HG02678 (cell line): ENCODE measurements around the gene NDOR1.
A peak's percentile ranks its signal among the peaks of the same experiment; 100 is the strongest.

Source experiments
- ATAC-seq: cut with Tn5 transposase; IDR thresholded peaks from one replicate; pipeline ENCODE4 v1.9.1; 2021; ENCODE audit warnings: mild to moderate bottlenecking, moderate library complexity; ENCODE audit not compliant: unreplicated experiment

The NDOR1 gene

GRCh38 chr9:137180491-137180890, 25.0 kb upstream of the NDOR1 start:
- no peak for ATAC-seq

GRCh38 chr9:137181680-137182079, 23.8 kb upstream of the NDOR1 start:
- ATAC-seq, result no peak

- no peak for ATAC-seq
These were observed 22.7 kb upstream of the NDOR1 start for GRCh38 chr9:137182836-137183235.

GRCh38 chr9:137183980-137184595, 21.4 kb upstream of the NDOR1 start:
- no peak for ATAC-seq

GRCh38 chr9:137184881-137185660, 20.4 kb upstream of the NDOR1 start:
- no peak for ATAC-seq

GRCh38 chr9:137185921-137186320, 19.6 kb upstream of the NDOR1 start:
- no peak for ATAC-seq

DNA sequence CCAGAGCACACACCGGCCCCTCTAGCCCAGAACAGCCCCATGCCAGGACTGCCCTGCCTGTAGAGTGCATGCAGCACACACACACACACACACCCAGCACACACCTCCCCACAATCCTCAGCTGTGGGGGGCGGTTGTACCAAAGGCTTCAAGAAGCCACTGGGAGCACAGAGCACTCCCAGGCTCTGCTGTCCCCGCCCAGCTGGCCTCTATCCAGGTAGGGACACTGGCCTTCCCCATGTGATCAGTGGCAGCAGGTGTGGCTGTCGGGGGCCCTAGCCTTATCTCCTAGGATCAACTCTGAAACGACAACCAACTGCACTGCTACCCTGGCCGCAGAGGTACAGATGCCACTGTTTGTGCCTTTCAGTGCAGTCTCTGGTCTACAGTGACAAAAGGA, 19.1 kb upstream of the NDOR1 start:
- ATAC-seq, result no peak

DNA sequence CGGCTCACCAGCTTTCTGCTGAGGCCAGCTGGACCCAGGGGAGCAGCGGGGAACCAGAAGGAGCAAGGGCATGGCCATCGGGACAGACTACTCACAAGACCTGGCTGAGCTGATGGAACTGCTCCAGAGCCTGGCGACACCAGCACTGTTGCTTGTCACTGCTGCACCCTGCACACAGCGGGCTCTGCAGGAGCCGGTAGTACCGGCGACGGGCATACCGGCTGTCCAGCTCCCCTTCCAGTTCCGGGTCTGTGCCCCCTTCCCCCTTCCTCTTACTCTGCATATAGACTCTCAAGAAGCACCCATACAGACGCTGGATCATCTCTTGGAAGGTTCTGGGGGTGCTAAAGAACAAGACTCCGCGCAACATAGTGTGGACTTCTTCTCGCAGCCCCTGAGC, 18.1 kb upstream of the NDOR1 start:
- no peak for ATAC-seq

DNA sequence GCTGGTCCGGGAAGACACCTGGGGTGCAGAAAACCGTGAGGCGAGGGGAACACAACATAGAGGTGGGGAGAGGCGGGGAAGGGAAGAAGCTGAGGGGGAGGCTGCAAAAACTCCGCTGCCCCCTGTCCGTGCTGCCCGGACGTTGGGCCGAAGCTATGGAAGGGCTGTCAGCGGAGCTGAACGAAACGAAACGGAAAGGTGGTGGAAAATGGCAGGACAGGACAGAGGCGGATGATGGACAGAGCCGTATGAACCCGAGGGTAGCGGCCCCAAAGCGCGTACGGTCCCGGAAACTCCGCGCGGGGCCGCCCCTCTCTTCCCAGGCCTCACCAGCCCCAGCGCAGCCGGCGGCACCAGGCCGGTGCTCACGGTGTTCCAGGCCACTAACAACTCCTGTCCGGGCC, 17.4 kb upstream of the NDOR1 start:
- ATAC-seq, result no peak

DNA sequence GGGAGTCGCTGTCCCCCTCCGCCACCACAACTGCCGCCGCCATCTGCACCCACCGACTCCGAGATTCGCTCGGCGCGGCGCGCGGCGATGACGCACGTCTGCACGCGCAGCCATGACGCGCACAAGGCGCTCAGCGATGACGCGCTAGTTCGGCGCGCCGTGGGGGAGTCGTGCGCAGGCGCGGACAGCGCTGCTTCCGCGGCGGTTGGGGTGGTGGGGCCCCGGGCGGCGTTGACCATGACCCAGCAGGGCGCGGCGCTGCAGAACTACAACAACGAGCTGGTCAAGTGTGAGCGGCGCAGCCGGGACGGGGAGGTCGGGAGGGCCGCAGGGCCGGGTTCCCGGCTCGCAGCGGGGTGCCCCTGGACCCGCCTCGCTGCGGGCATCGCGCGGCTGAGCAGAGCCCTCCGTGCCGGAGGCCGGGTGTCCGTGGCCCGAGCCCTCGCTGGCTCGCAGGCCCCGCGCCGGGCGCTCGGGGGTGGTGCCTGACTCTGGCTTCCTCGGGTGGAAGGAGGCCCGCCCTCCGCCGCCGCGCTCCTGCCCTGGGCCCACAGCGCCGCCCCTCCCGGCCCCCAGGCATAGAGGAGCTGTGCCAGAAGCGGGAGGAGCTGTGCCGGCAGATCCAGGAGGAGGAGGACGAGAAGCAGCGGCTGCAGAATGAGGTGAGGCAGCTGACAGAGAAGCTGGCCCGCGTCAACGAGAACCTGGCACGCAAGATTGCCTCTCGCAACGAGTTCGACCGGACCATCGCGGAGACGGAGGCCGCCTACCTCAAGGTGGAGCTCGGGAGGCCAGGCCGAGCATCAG, 16.8 kb upstream of the NDOR1 start, which contains the start of the genes ANAPC2 and SSNA1:
TSS of gene ANAPC2 (minus strand) at position 71 of the 807 bp plus-strand sequence. CDS start at position 43, 28 bp downstream.
TSS of gene SSNA1 (plus strand) at position 187 of the 807 bp plus-strand sequence. CDS start at position 238, 51 bp downstream.
- peak; percentile 77 for ATAC-seq

DNA sequence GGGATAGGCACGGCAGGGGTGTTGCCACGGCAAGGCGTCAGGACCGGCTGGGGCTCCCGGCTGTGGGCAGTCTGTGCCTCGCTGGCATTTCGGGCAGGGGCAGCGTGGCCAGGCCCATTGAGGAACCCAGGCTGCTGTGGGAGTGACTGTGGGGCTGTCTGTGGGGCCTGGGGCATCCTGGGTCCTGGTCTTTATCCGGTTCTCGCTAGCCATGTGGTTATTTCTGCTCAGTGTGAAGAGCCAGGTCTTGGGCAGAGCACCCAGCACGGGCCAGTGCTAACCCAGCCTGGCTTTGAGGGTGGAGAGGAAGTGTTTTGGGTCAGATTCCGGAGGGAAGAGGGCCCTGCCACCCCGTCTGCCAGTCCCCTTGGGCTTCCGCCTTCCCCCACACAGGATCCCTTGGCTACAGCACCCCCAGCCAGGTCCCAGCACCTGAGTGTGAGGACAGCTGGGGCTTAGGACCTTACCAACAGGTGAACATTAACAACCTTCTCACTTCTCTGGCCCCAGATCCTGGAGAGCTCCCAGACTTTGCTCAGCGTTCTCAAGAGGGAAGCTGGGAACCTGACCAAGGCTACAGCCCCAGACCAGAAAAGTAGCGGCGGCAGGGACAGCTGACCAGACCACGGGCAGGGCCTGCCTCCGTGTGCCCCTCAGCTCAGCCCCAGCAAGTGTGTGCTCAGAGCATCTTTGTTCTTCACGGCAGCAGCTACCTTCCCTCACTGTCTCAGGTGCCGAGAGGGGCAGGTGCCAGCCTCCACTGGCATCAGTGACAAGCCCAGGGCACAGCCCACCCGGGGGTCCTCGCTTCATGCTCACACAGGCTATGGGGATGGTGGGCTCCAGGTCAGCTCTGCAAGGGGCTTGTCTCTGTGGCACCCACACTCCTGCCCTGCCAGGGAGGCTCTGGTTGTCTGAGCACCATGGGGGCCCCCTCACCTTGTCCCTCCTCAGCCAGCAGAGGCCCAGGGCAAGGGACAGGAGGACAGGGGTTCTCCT, 15.9 kb upstream of the NDOR1 start:
- ATAC-seq, result no peak

DNA sequence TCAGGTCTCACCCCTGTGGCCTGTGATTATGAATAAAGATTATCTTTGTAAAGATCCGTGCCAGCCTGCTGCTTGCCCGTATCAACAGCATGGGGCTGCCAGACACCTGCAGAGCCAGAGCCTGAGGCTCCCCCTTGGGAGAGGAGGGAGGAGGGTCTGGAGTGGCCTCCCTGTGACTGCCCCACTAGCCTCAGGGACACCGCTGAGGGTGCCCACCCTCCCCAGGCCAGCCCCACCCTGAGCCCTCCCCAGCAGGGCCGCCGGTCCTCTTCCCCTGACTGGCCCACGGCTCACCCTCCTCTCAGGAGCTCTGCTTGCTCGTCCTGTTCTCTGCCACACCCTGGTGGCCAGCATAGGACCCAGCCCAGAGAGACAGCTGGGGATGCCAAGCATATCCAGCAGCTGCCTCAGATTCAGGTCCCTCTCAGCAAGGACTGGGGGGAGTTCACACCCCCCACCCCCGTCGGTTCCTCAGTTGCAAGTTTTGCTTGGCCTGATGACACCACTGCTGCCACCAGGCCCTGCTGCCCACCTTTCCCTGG, 15.1 kb upstream of the NDOR1 start:
- no peak for ATAC-seq

DNA sequence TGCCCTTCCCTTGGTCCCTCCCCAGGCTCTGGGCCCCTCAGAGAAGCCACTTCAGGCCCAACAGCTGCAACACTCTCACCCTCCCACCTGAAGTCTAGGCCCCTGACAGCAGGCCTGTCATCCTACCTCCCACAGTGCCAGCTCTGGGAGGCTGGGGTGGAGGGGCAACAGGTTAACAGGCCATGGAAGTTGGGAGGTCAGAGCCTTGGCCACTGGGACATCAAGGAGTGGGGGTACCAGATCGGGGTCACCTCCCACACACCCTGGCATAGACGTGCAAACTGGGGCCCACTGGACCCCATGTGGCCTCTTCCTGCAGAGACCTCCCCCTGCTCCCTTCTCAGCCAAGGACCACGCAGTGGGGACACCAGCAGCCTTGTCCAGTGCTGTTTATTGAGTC, 14.3 kb upstream of the NDOR1 start:
- ATAC-seq, result no peak

GRCh38 chr9:137191691-137192447, 13.6 kb upstream of the NDOR1 start:
- no peak for ATAC-seq

DNA sequence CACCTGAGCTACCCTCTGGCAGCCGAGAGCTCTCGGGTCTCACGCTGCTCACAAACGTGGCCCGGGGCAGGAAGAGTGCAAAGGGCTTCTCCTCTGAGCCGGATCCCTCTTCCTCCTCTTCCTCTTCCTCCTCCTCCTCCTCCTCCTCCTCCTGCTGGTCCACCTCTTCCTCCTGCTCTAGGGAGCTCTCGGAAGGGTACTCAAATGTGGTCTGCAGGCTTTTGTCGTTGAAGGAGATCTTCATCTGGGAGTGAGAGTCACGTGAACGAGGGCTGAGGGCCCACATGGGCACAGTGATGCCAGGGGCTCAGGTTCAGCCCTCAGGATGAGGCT, 13.1 kb upstream of the NDOR1 start:
- no peak for ATAC-seq

- ATAC-seq, result no peak
These were observed 12.6 kb upstream of the NDOR1 start for GRCh38 chr9:137192859-137193258.

DNA sequence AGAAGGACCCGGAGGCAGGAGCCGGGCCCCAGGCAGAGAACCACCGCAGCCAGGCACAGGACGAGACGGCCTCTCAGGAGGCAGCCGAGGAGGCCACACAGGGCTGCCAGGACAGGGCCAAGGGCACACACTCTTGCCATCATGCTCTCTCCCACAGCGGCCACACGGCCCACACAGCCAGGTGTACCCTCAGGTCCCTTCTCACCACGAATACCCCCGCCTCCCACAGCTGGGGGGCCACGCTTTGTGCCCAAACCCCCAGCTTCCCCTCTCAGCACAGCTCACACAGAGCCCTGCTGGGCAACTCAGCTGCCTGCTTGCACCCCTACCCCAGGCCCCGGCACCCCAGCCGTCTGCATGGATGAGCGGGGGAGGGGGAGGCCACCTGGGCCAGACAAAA, 11.7 kb upstream of the NDOR1 start:
- ATAC-seq, result no peak

GRCh38 chr9:137194388-137194787, 11.1 kb upstream of the NDOR1 start:
- no peak for ATAC-seq

DNA sequence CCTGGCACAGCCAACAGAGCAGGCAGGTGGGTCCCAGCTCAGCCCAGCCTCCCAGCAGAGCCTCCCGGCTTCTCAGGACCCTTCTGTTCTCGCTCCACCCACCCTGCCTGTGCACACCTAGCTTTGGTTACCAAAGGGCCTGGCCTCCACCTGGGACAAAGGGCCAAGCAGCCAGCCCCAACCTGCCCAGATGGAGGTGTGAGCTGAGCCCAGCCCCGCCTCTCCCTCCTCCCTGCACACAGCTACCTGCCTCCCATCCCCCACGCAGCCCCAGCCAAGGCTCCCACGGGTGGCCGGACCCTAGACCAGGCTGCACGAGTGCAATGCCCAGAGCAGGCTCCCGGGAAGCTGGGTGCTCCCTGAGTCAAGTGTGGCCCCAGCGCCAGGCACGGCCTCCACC, 10.6 kb upstream of the NDOR1 start:
- no peak for ATAC-seq
